ENCODE data around the gene PAF1. TPM values are rescaled to one million over a fixed set of nuclear protein-coding genes. Genes with fewer than 3 reads are reported as not detected.

PAF1 gene
- total RNA-seq, 1 experiment from 2014 or later: 38.0 TPM

GRCh38 chr19:39351537-39352064 lies 39.3 kb downstream of the PAF1 start:
- Histone ChIP-seq H3K79me2 (ENCODE audit: insufficient read depth, low read length) (no peaks in the 10 kb centered on the region), H2AFZ (ENCODE audit: low read length) (no peak overlapping the region), H3K27ac (ENCODE audit: insufficient read length, low read depth, low read length) (no peak overlapping the region), H3K4me1 (ENCODE audit: insufficient read depth, low read length) (no peaks in the 10 kb centered on the region), H3K79me1 (ENCODE audit: insufficient read depth, low read depth, low read length, poor library complexity, severe bottlenecking) (no peaks in the 10 kb centered on the region), H2AK5ac (ENCODE audit: insufficient read length, low read length) (no peak overlapping the region), H3K27me3 (ENCODE audit: insufficient read depth, low read length) (no peaks in the 10 kb centered on the region; the same call in 1 of the 2 replicates), H2BK20ac (ENCODE audit: low read depth, low read length, poor library complexity, severe bottlenecking) (no peak overlapping the region), H4K20me1 (ENCODE audit: control insufficient read depth, insufficient read depth, insufficient read length) (no peaks in the 10 kb centered on the region), H3T11ph (ENCODE audit: low read length) (no peak overlapping the region), H3K14ac (ENCODE audit: insufficient read depth, low read length) (no peak overlapping the region), H4K5ac (ENCODE audit: insufficient read length, low read depth, low read length) (no peak overlapping the region), H3K23me2 (ENCODE audit: insufficient read length, low read depth, low read length, poor library complexity, severe bottlenecking) (no peaks in the 10 kb centered on the region), H2BK120ac (ENCODE audit: low read depth, low read length, poor library complexity, severe bottlenecking) (no peak overlapping the region), H3K4me2 (ENCODE audit: insufficient read depth, insufficient read length, low read length) (no peak overlapping the region), H2BK15ac (ENCODE audit: low read depth, low read length) (no peak overlapping the region), H3K56ac (ENCODE audit: insufficient read length, low read depth, low read length) (no peak overlapping the region), H4K91ac (ENCODE audit: insufficient read length, low read depth, low read length) (no peak overlapping the region), H3K9me3 (ENCODE audit: control insufficient read depth, low read depth, low read length) (no peaks in the 10 kb centered on the region), H2BK12ac (ENCODE audit: insufficient read length, low read depth, low read length) (no peak overlapping the region), H3K23ac (ENCODE audit: insufficient read length, low read depth, low read length) (no peak overlapping the region), H4K8ac (replicated peaks; ENCODE audit: insufficient read length, low read depth, low read length) (no peak overlapping the region), H3K9ac (ENCODE audit: extremely low read depth, insufficient read length, low read length) (no peak overlapping the region), H3K4ac (ENCODE audit: low read depth, low read length) (no peak overlapping the region), H2BK5ac (ENCODE audit: insufficient read length, low read length) (no peak overlapping the region), H3K18ac (ENCODE audit: insufficient read length, low read depth, low read length) (no peak overlapping the region)
- H3K27me3 Mint-ChIP-seq (ENCODE audit: low read depth): no peaks in the 10 kb centered on the region
- H3K4me1 Mint-ChIP-seq: no peaks in the 10 kb centered on the region
- no peaks in the 10 kb centered on the region for H3K9me3 Mint-ChIP-seq
- TF ChIP-seq CTCF (conservative IDR thresholded peaks at IDR 0.05): no peak
- H3K27ac Mint-ChIP-seq: no peak overlapping the region
- WGBS (ENCODE audit: extremely low coverage, insufficient read length, low lambda C conversion rate): no CpG with 5 or more reads among the region's 4 CpGs
- peaks cover 26 to 67% (median 59%) of the 10 kb centered on the region in 3 experiments; a peak in 6 of 7 replicates for H3K36me3 Mint-ChIP-seq (ENCODE audit: insufficient read depth in 1 of 3, low read depth in 3 of 3)
- no peak for DNase-seq
- H3K4me3 Mint-ChIP-seq: no peak overlapping the region
